Testis (tissue), 3 donors: ENCODE data around the gene FIBIN. TPM values are rescaled to one million over a fixed set of nuclear protein-coding genes. Genes with fewer than 3 reads are reported as not detected.

ENCODE experiments used
- DNase-seq: peaks from one replicate; pipeline ENCODE4 v3.0.0-alpha.2; 2019
- H3K27ac ChIP-seq, 2 donors: fragments of 200-600 bp; sonication (generic); one replicate each; pipeline ENCODE4 v1.5.1; 2019
- H3K27me3 ChIP-seq: fragments of 200-600 bp; sonication (generic); one replicate; pipeline ENCODE4 v1.5.1; 2019
- H3K36me3 ChIP-seq: fragments of 200-600 bp; sonication (generic); one replicate; pipeline ENCODE4 v1.5.1; 2017; ENCODE audit warnings: low read depth; ENCODE audit errors: missing control alignments
- H3K4me1 ChIP-seq: fragments of 200-600 bp; sonication (generic); one replicate; pipeline ENCODE4 v1.5.1; 2019
- H3K4me3 ChIP-seq, 2 donors: fragments of 200-600 bp; sonication (generic); one replicate each; pipeline ENCODE4 v1.5.1; 2017 to 2019
- H3K9me3 ChIP-seq: fragments of 200-600 bp; sonication (generic); one replicate; pipeline ENCODE4 v1.5.1; 2017
- POLR2A ChIP-seq: fragments of 450-650 bp; IDR thresholded peaks from one replicate; pipeline ENCODE4 v1.6.1; 2017; ENCODE audit warnings: antibody characterized with exemption, mild to moderate bottlenecking, moderate library complexity
- WGBS, 2 donors: methylation state at CpG; one replicate each; pipeline ENCODE4 v1.1.5; 2018; 5-methylcytosine and 5-hydroxymethylcytosine counted together
- intact Hi-C: fragments of 100-400 bp; cut with DNase I; formaldehyde crosslinking; loops from one replicate; pipeline ENCODE4 v1.15.1; 2023; ENCODE audit warnings: low total_unique reads
- polyA plus RNA-seq: library from polyadenylated mRNA; stranded (reverse); fragments of 350-450 nt; fragmentation: Illumina TruSeq; extraction: RNeasy Lipid Tissue Mini Kit (QIAGEN cat#74804); gene quantifications from one replicate; pipeline ENCODE4 v1.2.3, GENCODE V29; 2014; ENCODE audit warnings: low read depth, low replicate concordance; ENCODE audit not compliant: insufficient read depth
- total RNA-seq, 2 donors: library from RNA; depleted of rRNA; stranded (reverse); fragments of >200 nt; gene quantifications; one replicate each; pipeline ENCODE4 v1.2.3, GENCODE V29; 2016
- TF ChIP-seq, protein P1 (sequence below), 3 experiments: fragments of 450-650 bp in 2 of 3; fragments of 200-600 bp in 1 of 3; sonication (generic) in 1 of 3; IDR thresholded peaks; one replicate each; pipeline ENCODE4 v1.5.1; 2016 to 2019; ENCODE audit warnings: antibody characterized with exemption in 3 of 3, mild to moderate bottlenecking in 2 of 3, moderate library complexity in 1 of 3

FIBIN gene
- total and polyA plus RNA-seq, 3 donors from 2014 or later: 0.39 to 6.5 (median 5.3) TPM

DNA sequence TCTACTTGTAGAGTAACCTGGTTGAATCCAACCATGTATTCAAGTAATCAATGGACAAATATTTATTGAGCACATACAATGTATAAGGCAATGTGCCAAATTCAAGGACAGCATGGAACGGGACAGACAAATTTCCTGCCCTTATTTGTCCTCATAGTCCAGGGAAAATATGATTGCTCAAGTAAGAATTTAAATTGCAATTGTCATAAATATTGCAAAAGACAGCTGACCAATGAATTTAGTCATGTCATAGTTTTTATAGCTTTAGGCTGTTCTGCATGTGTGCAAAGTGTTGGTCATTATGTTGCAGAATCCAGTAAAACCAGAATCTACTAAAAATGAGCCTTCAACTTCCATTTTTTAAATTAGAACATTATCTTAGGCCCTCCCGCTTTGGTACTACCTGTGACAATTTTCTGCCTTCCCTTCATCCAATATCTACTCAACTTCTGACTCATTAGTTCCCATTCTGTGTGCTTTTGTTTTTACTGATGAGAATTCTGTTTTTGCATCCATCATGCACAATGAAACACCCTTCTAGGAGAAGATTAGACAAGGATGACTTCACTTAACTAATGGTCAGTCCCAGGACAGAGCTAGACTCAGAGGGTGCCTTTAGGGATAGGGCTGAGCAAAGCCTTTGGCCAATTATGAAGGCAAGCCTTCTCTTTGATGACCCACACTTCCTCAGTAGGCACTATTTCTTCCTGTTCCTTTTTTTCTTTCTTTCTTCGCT lies 45.8 kb upstream of the FIBIN start:
- no peak for TF ChIP-seq POLR2A
- TF ChIP-seq, protein P1, sequence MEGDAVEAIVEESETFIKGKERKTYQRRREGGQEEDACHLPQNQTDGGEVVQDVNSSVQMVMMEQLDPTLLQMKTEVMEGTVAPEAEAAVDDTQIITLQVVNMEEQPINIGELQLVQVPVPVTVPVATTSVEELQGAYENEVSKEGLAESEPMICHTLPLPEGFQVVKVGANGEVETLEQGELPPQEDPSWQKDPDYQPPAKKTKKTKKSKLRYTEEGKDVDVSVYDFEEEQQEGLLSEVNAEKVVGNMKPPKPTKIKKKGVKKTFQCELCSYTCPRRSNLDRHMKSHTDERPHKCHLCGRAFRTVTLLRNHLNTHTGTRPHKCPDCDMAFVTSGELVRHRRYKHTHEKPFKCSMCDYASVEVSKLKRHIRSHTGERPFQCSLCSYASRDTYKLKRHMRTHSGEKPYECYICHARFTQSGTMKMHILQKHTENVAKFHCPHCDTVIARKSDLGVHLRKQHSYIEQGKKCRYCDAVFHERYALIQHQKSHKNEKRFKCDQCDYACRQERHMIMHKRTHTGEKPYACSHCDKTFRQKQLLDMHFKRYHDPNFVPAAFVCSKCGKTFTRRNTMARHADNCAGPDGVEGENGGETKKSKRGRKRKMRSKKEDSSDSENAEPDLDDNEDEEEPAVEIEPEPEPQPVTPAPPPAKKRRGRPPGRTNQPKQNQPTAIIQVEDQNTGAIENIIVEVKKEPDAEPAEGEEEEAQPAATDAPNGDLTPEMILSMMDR (IDR thresholded peaks at IDR 0.05): no peak
- no peak for DNase-seq
- Histone ChIP-seq H3K36me3 (no peaks in the 10 kb centered on the region), H3K4me3 (no peak overlapping the region), H3K9me3 (no peaks in the 10 kb centered on the region), H3K27me3 (no peaks in the 10 kb centered on the region), H3K4me1 (no peaks in the 10 kb centered on the region), H3K27ac (no peak overlapping the region)
- intact Hi-C loops: no loop called here
- 67 to 68% methylated on average over 3 of the region's 3 CpGs for WGBS, 2 donors

DNA sequence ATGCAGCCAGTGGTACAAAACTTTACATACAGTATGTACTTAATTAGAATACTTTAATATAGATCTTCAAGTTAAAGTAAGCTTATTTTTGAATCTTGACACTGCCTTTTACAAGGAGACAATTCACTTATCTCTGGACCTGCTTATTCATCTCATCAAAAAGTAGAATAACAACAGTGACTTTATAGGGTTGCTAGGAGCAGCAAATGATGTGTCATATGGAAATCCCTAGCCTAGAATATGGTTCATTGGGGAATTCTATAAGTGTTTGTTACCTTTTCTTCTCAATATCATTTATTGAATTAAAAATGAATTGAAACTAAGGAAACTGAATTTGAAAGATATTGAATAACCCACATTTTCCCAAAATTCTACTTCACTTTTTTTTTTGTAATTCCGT lies 45.0 kb upstream of the FIBIN start:
- 85 to 91% methylated on average over 1 of the region's 1 CpG for WGBS, 2 donors
- no peaks in the 10 kb centered on the region for H3K9me3 ChIP-seq
- no peak overlapping the region for H3K27ac ChIP-seq
- TF ChIP-seq, protein P1 (IDR thresholded peaks at IDR 0.05): no peak
- no peak for TF ChIP-seq POLR2A
- H3K36me3 ChIP-seq: no peaks in the 10 kb centered on the region
- no peak for DNase-seq
- no peaks in the 10 kb centered on the region for H3K4me1 ChIP-seq
- no peak overlapping the region for H3K4me3 ChIP-seq
- intact Hi-C loops: no loop called here
- H3K27me3 ChIP-seq: no peaks in the 10 kb centered on the region

DNA sequence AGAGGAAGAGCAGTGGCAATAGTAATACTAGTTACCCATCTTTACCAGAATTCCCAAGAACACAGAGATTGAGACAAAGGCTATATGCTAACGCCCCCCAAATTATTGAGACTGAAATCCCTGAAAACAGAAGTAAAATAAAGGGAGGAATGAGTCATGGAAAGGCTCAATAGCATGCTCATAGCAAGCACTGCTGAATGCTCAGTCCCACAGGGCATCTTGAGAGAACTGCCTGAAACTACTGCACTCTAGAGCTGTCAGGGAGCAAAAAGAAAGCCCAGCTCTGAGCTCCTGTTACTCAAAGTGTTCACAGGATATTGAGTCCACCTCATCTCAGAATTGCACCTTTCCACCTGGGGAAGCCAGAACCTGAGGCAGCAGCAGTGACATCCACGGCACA lies 44.1 kb upstream of the FIBIN start:
- no peak overlapping the region for H3K27ac ChIP-seq
- H3K4me1 ChIP-seq: no peaks in the 10 kb centered on the region
- H3K27me3 ChIP-seq: no peaks in the 10 kb centered on the region
- 83 to 98% methylated on average over 1 to 2 of the region's 2 CpGs for WGBS, 2 donors
- H3K36me3 ChIP-seq: no peaks in the 10 kb centered on the region
- H3K9me3 ChIP-seq: no peaks in the 10 kb centered on the region
- DNase-seq: no peak
- H3K4me3 ChIP-seq: no peak overlapping the region
- intact Hi-C loops: no loop called here
- TF ChIP-seq POLR2A: no peak
- TF ChIP-seq, protein P1 (IDR thresholded peaks at IDR 0.05): no peak

DNA sequence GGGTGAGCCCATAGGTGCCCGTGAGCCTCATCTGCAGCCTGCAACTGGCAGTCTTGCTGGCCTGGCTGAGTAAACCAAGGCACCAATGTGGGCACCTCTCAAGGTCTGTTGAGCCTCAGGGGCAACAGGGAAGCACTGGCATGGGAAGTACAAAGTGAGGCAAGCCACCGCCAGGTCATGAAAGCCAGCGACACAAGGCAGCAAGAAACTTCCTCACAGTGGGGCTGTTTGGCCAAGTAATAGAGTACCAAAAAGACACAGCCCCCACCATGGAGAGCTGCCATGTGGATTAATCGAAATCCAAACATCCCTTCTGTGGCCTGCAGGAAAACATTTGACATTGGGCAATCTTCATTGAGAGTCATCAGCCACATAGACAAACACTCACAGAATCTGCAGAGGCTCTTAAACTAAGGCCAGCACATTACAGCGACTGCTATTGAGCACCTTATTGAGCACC lies 43.6 kb upstream of the FIBIN start:
- H3K27me3 ChIP-seq: no peaks in the 10 kb centered on the region
- intact Hi-C loops: no loop called here
- no peak overlapping the region for H3K4me3 ChIP-seq
- DNase-seq: no peak
- no peak overlapping the region for H3K27ac ChIP-seq
- 86 to 93% methylated on average over 5 of the region's 5 CpGs for WGBS, 2 donors
- no peaks in the 10 kb centered on the region for H3K4me1 ChIP-seq
- H3K9me3 ChIP-seq: no peaks in the 10 kb centered on the region
- TF ChIP-seq, protein P1 (IDR thresholded peaks at IDR 0.05): no peak
- no peaks in the 10 kb centered on the region for H3K36me3 ChIP-seq
